A673 (cell line): ENCODE results near the gene FILIP1. TPM values are rescaled to one million over a fixed set of nuclear protein-coding genes. Genes with fewer than 3 reads are reported as not detected.

Experiments used
- BruUV-seq: library from RNA; stranded (reverse); fragments of 400-500 nt; replicated peaks from 2 replicates; lab custom pipeline; 2021; lab: Mats Ljungman, UMichigan
- CTCF ChIA-PET: fragments of 300-600 bp; sonication (Branson Sonifier 250); formaldehyde crosslinking; loops from one replicate; lab custom pipeline; 2022; ENCODE audit warnings: antibody characterized with exemption; lab: Charles Lee
- POLR2A ChIA-PET: fragments of 300-600 bp; sonication (Branson Sonifier 250); formaldehyde crosslinking; loops from one replicate; lab custom pipeline; 2022; ENCODE audit warnings: antibody characterized with exemption; ENCODE audit not compliant: low non-redundant PET; lab: Charles Lee
- DNase-seq: peaks from one replicate; pipeline ENCODE4 v3.0.0-alpha.2; 2015; ENCODE audit warnings: low spot score
- H3K27ac ChIP-seq: fragments of 200-600 bp; sonication (generic); 2 replicates; pipeline ENCODE4 v1.5.1; 2016; ENCODE audit warnings: mixed run types, low read depth, mild to moderate bottlenecking, mixed read lengths, antibody characterized with exemption, low read length; ENCODE audit not compliant: poor library complexity, severe bottlenecking
- H3K27me3 ChIP-seq: fragments of 200-600 bp; sonication (generic); replicated peaks from 2 replicates; pipeline ENCODE4 v1.6.1; 2017; ENCODE audit warnings: mixed run types, low read depth, mild to moderate bottlenecking, mixed read lengths, antibody characterized with exemption, low read length; ENCODE audit not compliant: insufficient read depth, poor library complexity
- H3K36me3 ChIP-seq: fragments of 200-600 bp; sonication (generic); 2 replicates; pipeline ENCODE4 v1.6.1; 2016; ENCODE audit warnings: mixed run types, mild to moderate bottlenecking, mixed read lengths, antibody characterized with exemption, low read length; ENCODE audit not compliant: insufficient read depth, poor library complexity, severe bottlenecking
- H3K4me1 ChIP-seq: fragments of 200-600 bp; sonication (generic); 2 replicates; pipeline ENCODE4 v1.6.1; 2017; ENCODE audit warnings: mixed run types, mild to moderate bottlenecking, mixed read lengths, antibody characterized with exemption, low read length; ENCODE audit not compliant: insufficient read depth, poor library complexity, severe bottlenecking
- H3K4me3 ChIP-seq: fragments of 200-600 bp; sonication (generic); 2 replicates; pipeline ENCODE4 v1.5.1; 2016; ENCODE audit warnings: low read depth, mixed run types, mild to moderate bottlenecking, mixed read lengths, low read length; ENCODE audit not compliant: poor library complexity, severe bottlenecking
- H3K9me3 ChIP-seq: fragments of 200-600 bp; sonication (generic); 2 replicates; pipeline ENCODE4 v1.6.1; 2016; ENCODE audit warnings: mixed run types, low read depth, mild to moderate bottlenecking, mixed read lengths, antibody characterized with exemption, low read length; ENCODE audit not compliant: poor library complexity, severe bottlenecking
- CTCF ChIP-seq: fragments of 300-800, 200-600 bp; sonication (generic); conservative IDR thresholded peaks from 2 replicates; pipeline ENCODE4 v1.5.1; 2017; ENCODE audit warnings: low read depth, mild to moderate bottlenecking, antibody characterized with exemption, low read length, moderate library complexity, mixed read lengths
- EZH2 ChIP-seq: fragments of 200-600 bp; sonication (generic); IDR thresholded peaks from 2 replicates; pipeline ENCODE4 v1.6.1; 2017; ENCODE audit warnings: borderline replicate concordance, low read depth, mild to moderate bottlenecking, mixed read lengths, antibody characterized with exemption, low read length; ENCODE audit not compliant: poor library complexity, severe bottlenecking
- intact Hi-C: fragments of 100-400 bp; cut with micrococcal nuclease; formaldehyde crosslinking; loops from one replicate; pipeline ENCODE4 v1.10.0; 2022; ENCODE audit not compliant: unreplicated experiment
- total RNA-seq: library from RNA; stranded (reverse); gene quantifications from 2 replicates; pipeline ENCODE4 v1.2.3, GENCODE V29; 2021

Gene FILIP1
- total RNA-seq, 1 experiment from 2014 or later, result 0.32 TPM

- no TSS peak for BruUV-seq
- Histone ChIP-seq H3K36me3 (peaks cover 16% of the 10 kb centered on the region), H3K27ac (no peak overlapping the region), H3K9me3 (no peaks in the 10 kb centered on the region), H3K27me3 (no peaks in the 10 kb centered on the region), H3K4me3 (no peak overlapping the region), H3K4me1 (no peaks in the 10 kb centered on the region)
- TF ChIP-seq CTCF (no peak), EZH2 (no peak)
- DNase-seq, result no peak
- intact Hi-C loops, result no loop called here
- ChIA-PET POLR2A (no interaction called here), CTCF (no interaction called here)
These were observed 230.7 kb downstream of the FILIP1 start for GRCh38 chr6:75262716-75263400.

GRCh38 chr6:75261299-75261698 lies 232.3 kb downstream of the FILIP1 start:
- Histone ChIP-seq H3K27ac (no peak overlapping the region), H3K36me3 (peaks cover 20% of the 10 kb centered on the region), H3K9me3 (no peaks in the 10 kb centered on the region), H3K4me3 (no peak overlapping the region), H3K4me1 (no peaks in the 10 kb centered on the region), H3K27me3 (no peaks in the 10 kb centered on the region)
- ChIA-PET CTCF (no interaction called here), POLR2A (no interaction called here)
- BruUV-seq, result no TSS peak
- intact Hi-C loops, result no loop called here
- DNase-seq, result no peak
- TF ChIP-seq CTCF (no peak), EZH2 (no peak)

GRCh38 chr6:75257343-75258087 lies 236.1 kb downstream of the FILIP1 start:
- no peaks in the 10 kb centered on the region for H3K27me3 ChIP-seq
- H3K27ac ChIP-seq, result no peak overlapping the region
- no peaks in the 10 kb centered on the region for H3K4me1 ChIP-seq
- H3K9me3 ChIP-seq, result no peaks in the 10 kb centered on the region
- H3K36me3 ChIP-seq, result peaks cover 25% of the 10 kb centered on the region
- BruUV-seq, result no TSS peak
- ChIA-PET CTCF (no interaction called here), POLR2A (no interaction called here)
- intact Hi-C loops, result no loop called here
- no peak overlapping the region for H3K4me3 ChIP-seq
- TF ChIP-seq EZH2 (no peak), CTCF (no peak)
- DNase-seq, result no peak
